ENCODE data around the gene FXYD7. TPM values are rescaled to one million over a fixed set of nuclear protein-coding genes. Genes with fewer than 3 reads are reported as not detected.

Gene FXYD7
- total RNA-seq, 1 experiment from 2014 or later, result 0.90 TPM

DNA sequence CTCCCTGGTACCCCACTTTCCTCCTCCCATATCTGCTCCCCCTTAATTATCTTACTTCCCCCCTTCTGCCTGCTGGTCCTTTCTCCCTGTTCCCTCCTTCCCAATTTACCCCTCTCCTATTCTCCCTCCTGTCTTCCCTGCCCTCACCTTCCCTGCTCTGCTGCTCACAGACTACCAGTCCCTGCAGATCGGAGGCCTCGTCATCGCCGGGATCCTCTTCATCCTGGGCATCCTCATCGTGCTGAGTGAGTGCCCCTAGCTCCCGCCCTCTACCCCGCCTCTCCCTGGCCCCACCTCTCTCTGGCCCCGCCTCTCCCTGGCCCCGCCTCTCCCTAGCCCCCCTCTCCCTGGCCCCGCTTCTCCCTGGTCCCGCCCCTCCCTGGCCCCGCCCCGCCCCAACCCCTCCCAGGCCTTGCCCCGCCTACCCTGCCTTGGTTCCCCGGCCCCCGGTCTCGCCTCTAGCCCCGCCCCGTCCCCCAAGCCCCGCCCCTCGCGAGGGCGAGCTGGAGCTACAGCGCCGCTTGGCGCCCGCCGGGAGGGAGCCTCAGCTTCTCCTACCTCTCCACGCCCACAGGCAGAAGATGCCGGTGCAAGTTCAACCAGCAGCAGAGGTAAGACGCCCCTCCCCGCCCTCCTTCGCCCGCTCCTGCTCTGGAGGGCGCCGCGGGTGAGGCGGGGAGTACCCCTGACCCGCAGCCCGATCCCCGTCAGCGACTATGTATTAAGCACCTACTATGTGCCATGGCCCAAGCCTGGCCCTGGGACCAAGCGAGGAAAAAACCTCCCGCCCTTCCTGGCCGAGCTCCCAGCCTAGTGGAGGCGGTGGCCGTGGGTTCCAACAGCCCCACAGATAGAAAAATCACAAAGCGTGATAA lies 1.9 kb upstream of the FXYD7 start:
- intact Hi-C loops (cut with micrococcal nuclease; ENCODE audit: unreplicated experiment), result loop anchor here (5.0 kb wide), 1 partner anchor 106 kb away; the partner anchor contains the start of gene LSR
- CTCF ChIA-PET, result interaction anchor here (0.6 to 2.3 kb wide), 28 partner anchors 12 to 502 kb away, joined by 3 to 31 read pairs (median 5); partner anchors contain the start of gene FXYD3

DNA sequence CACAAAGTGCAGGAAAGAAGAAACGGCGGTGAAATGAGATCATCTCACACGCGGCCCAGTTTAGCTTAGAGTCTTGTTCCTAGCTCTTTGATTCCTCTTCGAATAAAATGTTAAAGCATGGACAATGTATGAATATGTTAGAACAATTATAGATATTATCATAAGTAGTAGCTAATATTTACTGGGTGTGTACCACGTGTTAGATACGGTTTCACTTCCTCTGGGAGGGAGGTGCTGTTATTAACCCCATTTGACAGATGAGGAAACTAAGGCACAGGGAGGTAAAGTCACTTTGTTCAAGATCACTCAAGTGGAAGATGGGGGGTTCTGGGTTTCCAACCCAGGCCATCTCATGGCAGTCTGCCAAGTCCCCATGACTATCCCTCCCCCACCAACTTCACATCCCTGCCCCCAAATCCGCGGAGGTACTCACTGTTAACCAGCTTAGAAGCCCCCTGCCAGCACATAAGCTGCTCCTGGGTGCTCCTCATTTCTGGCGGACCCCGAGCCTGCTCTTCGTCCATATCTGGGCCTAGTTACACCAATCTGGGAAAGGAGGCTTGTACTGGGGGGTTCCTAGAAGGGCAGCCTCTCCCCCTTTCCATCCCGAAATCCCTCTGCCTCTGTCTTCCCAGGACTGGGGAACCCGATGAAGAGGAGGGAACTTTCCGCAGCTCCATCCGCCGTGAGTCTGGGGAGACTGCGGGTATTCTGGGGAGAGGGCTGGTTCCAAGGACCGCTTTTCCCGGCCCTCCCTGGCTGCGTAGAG lies 1.0 kb upstream of the FXYD7 start:
- DNase-seq, result no peak
- TF ChIP-seq, protein P1, sequence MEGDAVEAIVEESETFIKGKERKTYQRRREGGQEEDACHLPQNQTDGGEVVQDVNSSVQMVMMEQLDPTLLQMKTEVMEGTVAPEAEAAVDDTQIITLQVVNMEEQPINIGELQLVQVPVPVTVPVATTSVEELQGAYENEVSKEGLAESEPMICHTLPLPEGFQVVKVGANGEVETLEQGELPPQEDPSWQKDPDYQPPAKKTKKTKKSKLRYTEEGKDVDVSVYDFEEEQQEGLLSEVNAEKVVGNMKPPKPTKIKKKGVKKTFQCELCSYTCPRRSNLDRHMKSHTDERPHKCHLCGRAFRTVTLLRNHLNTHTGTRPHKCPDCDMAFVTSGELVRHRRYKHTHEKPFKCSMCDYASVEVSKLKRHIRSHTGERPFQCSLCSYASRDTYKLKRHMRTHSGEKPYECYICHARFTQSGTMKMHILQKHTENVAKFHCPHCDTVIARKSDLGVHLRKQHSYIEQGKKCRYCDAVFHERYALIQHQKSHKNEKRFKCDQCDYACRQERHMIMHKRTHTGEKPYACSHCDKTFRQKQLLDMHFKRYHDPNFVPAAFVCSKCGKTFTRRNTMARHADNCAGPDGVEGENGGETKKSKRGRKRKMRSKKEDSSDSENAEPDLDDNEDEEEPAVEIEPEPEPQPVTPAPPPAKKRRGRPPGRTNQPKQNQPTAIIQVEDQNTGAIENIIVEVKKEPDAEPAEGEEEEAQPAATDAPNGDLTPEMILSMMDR (IDR thresholded peaks at IDR 0.05; ENCODE audit: unreplicated experiment), result no peak
- Mint-ChIP-seq H3K4me1 (ENCODE audit: low read depth, unreplicated experiment) (peaks cover 48% of the 10 kb centered on the region), H3K36me3 (ENCODE audit: insufficient read depth, unreplicated experiment) (peaks cover 26% of the 10 kb centered on the region), H3K9me3 (ENCODE audit: low read depth, unreplicated experiment) (no peaks in the 10 kb centered on the region), H3K27ac (ENCODE audit: unreplicated experiment) (no peak overlapping the region), H3K27me3 (ENCODE audit: unreplicated experiment) (peaks cover 17% of the 10 kb centered on the region), H3K4me3 (ENCODE audit: low read depth, unreplicated experiment) (peak overlapping the region; percentile 48)
- CTCF ChIA-PET, result interaction anchor here (0.6 to 2.3 kb wide), 25 partner anchors 12 to 169 kb away, joined by 3 to 31 read pairs (median 5); partner anchors contain the start of gene FXYD3
- intact Hi-C loops (cut with micrococcal nuclease; ENCODE audit: unreplicated experiment), result loop anchor here (5.0 kb wide), 1 partner anchor 105 kb away; the partner anchor contains the start of gene LSR
- no TSS peak for BruUV-seq (replicated peaks)

More for the DNA sequence above, 1.9 kb upstream of the FXYD7 start:
- Mint-ChIP-seq H3K36me3 (ENCODE audit: insufficient read depth, unreplicated experiment) (peaks cover 26% of the 10 kb centered on the region), H3K4me1 (ENCODE audit: low read depth, unreplicated experiment) (peaks cover 52% of the 10 kb centered on the region), H3K27ac (ENCODE audit: unreplicated experiment) (no peak overlapping the region), H3K9me3 (ENCODE audit: low read depth, unreplicated experiment) (no peaks in the 10 kb centered on the region), H3K4me3 (ENCODE audit: low read depth, unreplicated experiment) (peak overlapping the region; percentile 46), H3K27me3 (ENCODE audit: unreplicated experiment) (peaks cover 17% of the 10 kb centered on the region)
- TF ChIP-seq, protein P1 (IDR thresholded peaks at IDR 0.05; ENCODE audit: unreplicated experiment), result peak; percentile 31
- no TSS peak for BruUV-seq (replicated peaks)
- peak; percentile 97 for DNase-seq

DNA sequence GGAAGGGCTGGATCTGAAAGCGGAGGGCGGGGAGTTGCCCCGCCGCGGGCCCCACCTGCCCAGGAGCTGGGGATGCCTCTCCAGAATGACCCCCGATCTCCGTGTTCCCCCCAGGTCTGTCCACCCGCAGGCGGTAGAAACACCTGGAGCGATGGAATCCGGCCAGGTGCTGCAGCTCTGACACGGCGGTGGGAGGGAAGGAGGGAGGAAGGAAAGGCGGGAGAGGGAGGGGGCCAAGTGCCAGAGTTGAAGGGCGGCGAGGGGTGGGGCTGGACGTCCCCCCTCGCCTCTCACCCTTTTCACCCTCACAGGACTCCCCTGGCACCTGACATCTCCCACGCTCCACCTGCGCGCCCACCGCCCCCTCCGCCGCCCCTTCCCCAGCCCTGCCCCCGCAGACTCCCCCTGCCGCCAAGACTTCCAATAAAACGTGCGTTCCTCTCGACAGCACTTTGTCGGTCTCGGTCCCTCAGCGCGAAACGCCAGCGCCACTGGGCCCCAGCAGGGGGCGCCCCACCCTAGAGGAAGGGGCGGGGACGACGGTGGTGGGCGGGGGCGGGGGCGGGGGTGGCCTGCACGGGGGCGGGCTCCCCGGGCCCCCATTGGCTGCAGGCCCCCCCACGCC lies 337 bp upstream of the FXYD7 start:
- Mint-ChIP-seq H3K36me3 (ENCODE audit: insufficient read depth, unreplicated experiment) (peaks cover 26% of the 10 kb centered on the region), H3K4me3 (ENCODE audit: low read depth, unreplicated experiment) (peak overlapping the region; percentile 48), H3K27me3 (ENCODE audit: unreplicated experiment) (peaks cover 17% of the 10 kb centered on the region), H3K27ac (ENCODE audit: unreplicated experiment) (no peak overlapping the region), H3K4me1 (ENCODE audit: low read depth, unreplicated experiment) (peaks cover 41% of the 10 kb centered on the region), H3K9me3 (ENCODE audit: low read depth, unreplicated experiment) (no peaks in the 10 kb centered on the region)
- BruUV-seq (replicated peaks), result no TSS peak
- TF ChIP-seq, protein P1 (IDR thresholded peaks at IDR 0.05; ENCODE audit: unreplicated experiment), result peak; percentile 94
- peak; percentile 82 for DNase-seq
- intact Hi-C loops (cut with micrococcal nuclease; ENCODE audit: unreplicated experiment), result loop anchor here (5.0 kb wide), 1 partner anchor 105 kb away; the partner anchor contains the start of gene LSR
- CTCF ChIA-PET, result interaction anchor here (0.6 to 2.3 kb wide), 10 partner anchors 11 to 147 kb away, joined by 3 to 16 read pairs (median 4); no protein-coding TSS in a partner anchor

DNA sequence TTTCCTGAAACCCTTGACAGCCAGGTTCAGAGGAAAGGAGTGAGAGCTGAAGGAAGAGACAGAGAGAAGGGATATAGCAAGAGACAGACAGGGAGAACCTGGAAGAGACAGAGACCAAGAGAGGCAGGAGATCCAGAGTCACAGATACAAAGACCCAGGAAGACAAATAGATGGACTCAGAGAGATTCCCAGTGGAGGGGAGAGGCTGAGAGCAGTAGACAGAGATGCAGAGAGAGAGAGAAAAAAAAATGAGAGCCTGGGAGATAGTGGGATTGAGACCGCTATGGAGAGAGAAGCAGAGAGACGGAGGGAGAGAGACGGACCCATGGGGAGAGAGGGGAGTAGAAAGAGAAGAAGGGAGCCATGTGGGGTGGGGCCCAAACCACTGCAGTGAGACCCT lies 763 bp downstream of the FXYD7 start:
- BruUV-seq (replicated peaks), result no TSS peak
- intact Hi-C loops (cut with micrococcal nuclease; ENCODE audit: unreplicated experiment), result loop anchor here (5.0 kb wide), 1 partner anchor 103 kb away; the partner anchor contains the start of gene LSR
- Mint-ChIP-seq H3K36me3 (ENCODE audit: insufficient read depth, unreplicated experiment) (peaks cover 24% of the 10 kb centered on the region), H3K27me3 (ENCODE audit: unreplicated experiment) (peaks cover 17% of the 10 kb centered on the region), H3K27ac (ENCODE audit: unreplicated experiment) (peak overlapping the region; percentile 27), H3K9me3 (ENCODE audit: low read depth, unreplicated experiment) (no peaks in the 10 kb centered on the region), H3K4me3 (ENCODE audit: low read depth, unreplicated experiment) (no peak overlapping the region), H3K4me1 (ENCODE audit: low read depth, unreplicated experiment) (peaks cover 33% of the 10 kb centered on the region)
- CTCF ChIA-PET, result no interaction called here
- no peak for DNase-seq
- TF ChIP-seq, protein P1 (IDR thresholded peaks at IDR 0.05; ENCODE audit: unreplicated experiment), result no peak

All from Calu3 (cell line).